Activated CD4-positive, alpha-beta T cell treated with anti-CD3 and anti-CD28 coated beads for 48 hours (primary cell): ENCODE results near the gene FOXP4.

ENCODE experiments used
- DNase-seq: peaks from one replicate; pipeline ENCODE4 v3.0.0-alpha.2; 2020

The FOXP4 gene

GRCh38 chr6:41586252-41587007 is 40.2 kb downstream of the FOXP4 start:
- no peak for DNase-seq

GRCh38 chr6:41587131-41587879 is 41.1 kb downstream of the FOXP4 start:
- no peak for DNase-seq

- DNase-seq: no peak
Measured at GRCh38 chr6:41588111-41588510, 41.9 kb downstream of the FOXP4 start.

- no peak for DNase-seq
Measured at GRCh38 chr6:41589223-41589622, 43.0 kb downstream of the FOXP4 start.

GRCh38 chr6:41589636-41590622 is 43.7 kb downstream of the FOXP4 start:
- no peak for DNase-seq

GRCh38 chr6:41591122-41591521 is 44.9 kb downstream of the FOXP4 start:
- DNase-seq: no peak

- DNase-seq: peak; percentile 85
Measured at GRCh38 chr6:41591859-41592502, 45.8 kb downstream of the FOXP4 start.

GRCh38 chr6:41593406-41593805 is 47.2 kb downstream of the FOXP4 start:
- no peak for DNase-seq

GRCh38 chr6:41593839-41594238 is 47.7 kb downstream of the FOXP4 start:
- DNase-seq: no peak

- no peak for DNase-seq
Measured at GRCh38 chr6:41594326-41594725, 48.1 kb downstream of the FOXP4 start.

GRCh38 chr6:41594766-41595165 is 48.6 kb downstream of the FOXP4 start:
- no peak for DNase-seq

- no peak for DNase-seq
Measured at GRCh38 chr6:41595166-41595565, 49.0 kb downstream of the FOXP4 start.

- no peak for DNase-seq
Measured at GRCh38 chr6:41596096-41596685, 50.0 kb downstream of the FOXP4 start.

GRCh38 chr6:41596807-41597206 is 50.6 kb downstream of the FOXP4 start:
- no peak for DNase-seq

GRCh38 chr6:41597246-41598000 is 51.2 kb downstream of the FOXP4 start:
- no peak for DNase-seq

- DNase-seq: no peak
Measured at GRCh38 chr6:41598670-41599014, 52.5 kb downstream of the FOXP4 start.

- DNase-seq: no peak
Measured at GRCh38 chr6:41599015-41599851, 53.1 kb downstream of the FOXP4 start.

GRCh38 chr6:41599852-41600445 is 53.8 kb downstream of the FOXP4 start:
- no peak for DNase-seq

- DNase-seq: no peak
Measured at GRCh38 chr6:41600499-41601247, 54.5 kb downstream of the FOXP4 start.

- DNase-seq: no peak
Measured at GRCh38 chr6:41601248-41601549, 55.0 kb downstream of the FOXP4 start.
